Activated T-cell treated with anti-CD3 and anti-CD28 coated beads for 4 hours (primary cell): Measurements from ENCODE around the gene NLRP7.
"Not testable (repeated sequence)": the region's sequence is repeated elsewhere in the genome, so short reads cannot be mapped to it uniquely, and the experiment has no call there.

Source experiments
- DNase-seq: peaks from one replicate; pipeline ENCODE4 v3.0.0-alpha.2; 2020

Gene NLRP7

DNA sequence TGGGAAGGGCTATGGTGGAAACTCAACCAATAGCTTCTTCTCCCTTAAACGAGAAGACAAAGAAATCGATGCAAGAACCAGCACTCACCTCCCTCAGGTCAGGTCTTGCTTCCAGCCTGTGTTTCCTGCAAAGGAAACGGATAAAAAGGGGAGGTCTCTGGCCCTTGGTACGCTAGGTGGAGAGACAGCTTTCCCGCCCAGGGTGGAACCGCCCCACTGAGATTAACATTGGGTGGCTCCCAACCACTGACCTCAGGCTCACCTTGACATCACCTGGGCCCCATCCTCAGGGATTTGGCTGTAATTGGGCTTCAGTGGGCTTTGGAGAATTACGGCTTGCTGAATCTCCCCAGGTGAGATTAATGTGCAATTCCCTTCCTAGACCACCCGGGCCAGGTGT is at the start of gene NLRP7:
TSS of gene NLRP7 (minus strand) at position 150 of the 400 bp plus-strand sequence.
- DNase-seq: no peak

DNA sequence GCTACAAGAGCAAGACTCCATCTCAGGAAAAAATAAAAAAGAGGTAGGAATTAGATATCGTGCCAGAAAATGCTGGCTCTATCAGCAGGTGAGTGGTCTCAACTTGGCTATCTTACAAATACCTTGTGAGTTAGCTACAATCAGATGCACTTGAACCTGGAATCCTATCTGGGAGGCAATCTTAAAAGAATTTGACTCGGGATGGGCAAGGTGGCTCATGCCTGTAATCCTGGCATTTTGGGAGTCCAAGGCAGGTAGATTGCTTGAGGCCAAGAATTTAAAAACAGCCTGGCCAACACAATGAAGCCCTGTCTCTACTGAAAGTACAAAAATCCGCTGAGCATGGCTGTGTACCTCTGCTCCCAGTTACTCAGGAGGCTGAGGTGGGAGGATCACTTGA is 48.2 kb upstream of the NLRP7 start:
- no peak for DNase-seq

DNA sequence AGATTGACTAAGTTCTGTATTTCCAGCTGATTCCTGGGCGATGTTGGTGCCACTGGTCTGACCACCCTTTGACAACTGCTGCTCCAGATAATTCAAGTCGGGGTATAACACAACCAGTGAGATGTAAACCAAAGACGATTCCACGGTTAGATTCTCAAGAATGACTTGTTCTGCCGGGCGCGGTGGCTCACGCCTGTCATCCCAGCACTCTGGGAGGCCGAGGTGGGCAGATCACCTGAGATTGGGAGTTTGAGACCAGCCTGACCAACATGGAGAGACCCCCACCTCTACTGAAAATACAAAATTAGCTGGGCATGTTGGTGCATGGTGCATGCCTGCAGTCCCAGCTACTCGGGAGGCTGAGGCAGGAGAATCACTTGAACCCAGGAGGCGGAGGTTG is 42.2 kb upstream of the NLRP7 start:
- not testable (repeated sequence) for DNase-seq

DNA sequence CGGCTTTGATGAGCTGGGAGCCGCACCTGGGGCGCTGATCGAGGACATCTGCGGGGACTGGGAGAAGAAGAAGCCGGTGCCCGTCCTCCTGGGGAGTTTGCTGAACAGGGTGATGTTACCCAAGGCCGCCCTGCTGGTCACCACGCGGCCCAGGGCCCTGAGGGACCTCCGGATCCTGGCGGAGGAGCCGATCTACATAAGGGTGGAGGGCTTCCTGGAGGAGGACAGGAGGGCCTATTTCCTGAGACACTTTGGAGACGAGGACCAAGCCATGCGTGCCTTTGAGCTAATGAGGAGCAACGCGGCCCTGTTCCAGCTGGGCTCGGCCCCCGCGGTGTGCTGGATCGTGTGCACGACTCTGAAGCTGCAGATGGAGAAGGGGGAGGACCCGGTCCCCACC is 35.2 kb upstream of the NLRP7 start:
- not testable (repeated sequence) for DNase-seq

DNA sequence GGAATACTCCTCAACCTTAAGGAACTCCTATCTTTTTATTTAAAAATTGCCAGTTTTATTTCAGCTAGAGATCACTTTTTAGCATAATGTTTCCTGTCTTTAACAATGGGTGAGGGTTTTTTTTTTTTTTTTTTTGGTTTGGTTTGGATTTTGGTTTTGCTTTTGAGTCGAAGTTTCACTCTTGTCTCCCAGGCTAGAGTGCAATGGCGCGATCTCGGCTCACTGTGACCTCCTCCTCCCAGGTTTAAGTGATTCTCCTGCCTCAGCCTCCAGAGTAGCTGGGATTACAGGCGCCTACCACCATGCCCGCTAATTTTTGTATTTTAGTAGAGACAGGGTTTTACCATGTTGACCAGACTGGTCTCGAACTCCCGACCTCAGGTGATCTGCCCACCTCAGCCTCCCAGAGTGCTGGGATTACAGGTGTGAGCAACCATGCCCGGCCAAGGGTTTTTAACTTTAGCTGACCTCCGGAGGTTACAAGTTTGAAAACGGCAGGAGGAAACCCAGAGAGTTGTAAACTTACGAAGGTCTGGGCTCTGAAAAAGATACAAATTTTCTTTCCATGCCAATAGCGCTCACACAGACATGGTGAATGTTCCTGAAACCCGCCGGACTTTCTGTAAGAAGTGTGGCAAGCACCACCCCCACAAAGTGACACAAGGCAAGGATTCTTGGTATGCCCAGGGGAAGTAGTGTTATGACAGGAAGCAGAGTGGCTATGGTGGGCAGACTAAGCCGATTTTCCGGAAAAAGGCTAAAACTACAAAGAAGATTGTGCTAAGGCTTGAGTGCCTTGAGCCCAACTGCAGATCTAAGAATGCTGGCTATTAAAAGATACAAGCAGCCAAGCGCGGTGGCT is 26.1 kb upstream of the NLRP7 start:
- not testable (repeated sequence) for DNase-seq

DNA sequence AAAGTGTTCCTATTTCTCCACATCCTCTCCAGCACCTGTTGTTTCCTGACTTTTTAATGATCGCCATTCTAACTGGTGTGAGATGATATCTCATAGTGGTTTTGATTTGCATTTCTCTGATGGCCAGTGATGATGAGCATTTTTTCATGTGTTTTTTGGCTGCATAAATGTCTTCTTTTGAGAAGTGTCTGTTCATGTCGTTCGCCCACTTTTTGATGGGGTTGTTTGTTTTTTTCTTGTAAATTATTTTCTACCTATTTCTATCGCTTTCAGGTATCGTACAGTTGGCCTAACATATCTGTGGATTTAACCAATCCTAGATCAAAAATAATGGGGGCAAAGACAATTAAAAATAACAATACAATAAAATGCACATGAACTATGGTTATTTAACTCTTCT is 24.1 kb upstream of the NLRP7 start:
- not testable (repeated sequence) for DNase-seq

DNA sequence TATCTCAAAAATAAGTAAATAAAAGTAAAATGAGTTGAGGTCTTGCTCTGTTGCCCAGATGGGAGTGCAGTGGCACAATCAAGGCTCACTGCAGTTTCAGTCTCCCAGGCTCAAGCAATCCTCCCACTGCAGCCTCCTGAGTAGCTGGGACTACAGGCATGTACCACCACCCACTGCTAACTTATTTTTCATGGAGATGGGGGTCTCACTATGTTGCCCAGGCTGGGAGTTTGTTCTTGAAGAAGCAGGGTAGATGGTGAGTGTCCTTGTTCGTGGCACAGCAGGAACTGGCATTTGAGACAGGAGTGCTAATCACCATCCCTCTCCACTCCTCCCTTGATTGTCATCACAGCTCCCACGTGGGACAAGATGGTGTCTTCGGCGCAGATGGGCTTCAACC is 22.3 kb upstream of the NLRP7 start:
- DNase-seq: no peak

DNA sequence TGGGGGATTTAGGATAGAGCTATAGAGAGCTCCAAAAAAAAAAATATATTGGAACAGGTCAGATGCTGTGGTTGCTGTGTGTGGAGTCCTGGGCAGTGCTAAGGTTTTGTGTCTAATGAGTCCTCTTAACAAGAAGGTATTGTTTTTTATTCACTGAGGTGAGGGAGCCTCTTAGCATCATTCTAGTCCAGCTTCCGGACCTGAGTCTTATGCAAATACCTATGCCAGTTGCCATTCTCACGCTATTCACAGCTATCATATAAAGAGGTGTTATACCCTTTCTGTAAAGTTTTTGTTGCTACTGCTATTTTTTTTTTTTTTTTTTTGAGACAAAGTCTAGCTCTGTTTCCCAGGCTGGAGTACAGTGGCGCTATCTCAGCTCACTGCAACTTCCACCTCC is 20.3 kb upstream of the NLRP7 start:
- no peak for DNase-seq

DNA sequence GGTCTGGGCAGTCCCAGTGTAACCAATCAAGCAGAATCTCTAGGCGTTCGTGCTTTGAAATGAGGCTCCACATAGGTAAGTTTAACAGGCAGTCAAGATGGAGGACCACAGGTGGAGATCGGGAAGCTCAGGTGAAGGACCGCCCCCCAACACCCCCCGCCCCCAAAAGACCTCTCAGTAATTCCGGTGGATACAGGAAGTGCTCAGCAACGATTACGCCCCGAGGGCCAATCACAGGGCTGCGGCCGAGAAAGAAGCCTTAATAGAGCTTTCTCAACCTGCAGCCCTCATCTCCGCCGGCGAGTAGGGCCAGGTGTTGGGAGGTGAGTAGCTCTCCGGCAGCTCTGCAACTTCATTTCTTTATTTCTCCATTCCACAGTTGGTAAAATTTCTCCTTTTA is 17.7 kb upstream of the NLRP7 start:
- DNase-seq: not testable (repeated sequence)

DNA sequence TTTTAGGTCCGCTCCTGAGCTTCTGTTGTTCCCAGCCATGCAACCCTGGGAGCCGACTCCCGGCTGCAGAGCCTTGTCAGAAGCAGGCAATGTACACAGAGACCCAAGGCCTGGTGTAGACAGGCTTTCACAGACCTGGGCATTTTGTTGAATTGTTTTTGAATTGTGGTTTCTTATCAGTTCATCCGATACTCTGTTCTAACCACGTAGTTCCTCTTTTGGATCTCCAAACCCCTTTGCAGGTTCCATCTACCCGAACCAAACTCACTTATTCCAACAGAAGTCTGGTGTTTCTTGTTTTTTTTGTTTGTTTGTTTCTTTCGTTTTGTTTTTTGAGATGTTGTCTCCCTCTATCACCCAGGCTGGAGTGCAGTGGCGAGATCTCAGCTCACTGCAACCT is 12.5 kb upstream of the NLRP7 start:
- no peak for DNase-seq

DNA sequence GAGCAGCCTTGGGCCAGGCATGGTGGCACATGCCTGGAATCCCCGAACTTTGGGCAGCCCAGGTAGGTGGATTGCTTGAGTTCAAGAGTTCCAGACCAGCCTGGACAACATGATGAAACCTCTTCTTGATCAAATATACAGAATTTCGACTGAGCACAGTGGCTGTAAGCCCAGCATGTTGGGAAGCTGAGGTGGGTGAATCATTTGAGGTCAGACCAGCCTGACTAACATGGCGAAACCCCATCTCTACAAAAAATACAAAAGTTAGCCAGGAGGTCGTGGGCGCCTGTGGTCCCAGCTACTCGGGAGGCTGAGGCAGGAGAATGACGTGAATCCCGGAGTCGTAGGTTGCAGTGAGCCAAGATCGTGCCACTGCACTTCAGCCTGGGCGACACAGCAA is 8.0 kb upstream of the NLRP7 start:
- DNase-seq: no peak

DNA sequence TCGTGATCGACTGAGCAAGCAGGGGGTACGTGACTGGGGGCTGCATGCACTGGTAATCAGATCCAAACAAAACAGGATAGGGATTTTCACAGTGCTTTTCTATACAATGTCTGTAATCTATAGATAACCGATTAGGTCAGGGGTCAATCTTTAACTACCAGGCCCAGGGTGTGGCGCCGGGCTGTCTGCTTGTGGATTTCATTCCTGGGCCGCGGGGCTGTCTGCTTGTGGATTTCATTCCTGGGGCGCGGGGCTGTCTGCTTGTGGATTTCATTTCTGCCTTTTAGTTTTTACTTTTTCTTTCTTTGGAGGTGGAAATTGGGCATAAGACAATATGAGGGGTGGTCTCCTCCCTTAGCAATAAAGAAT is 6.0 kb upstream of the NLRP7 start:
- DNase-seq: not testable (repeated sequence)

DNA sequence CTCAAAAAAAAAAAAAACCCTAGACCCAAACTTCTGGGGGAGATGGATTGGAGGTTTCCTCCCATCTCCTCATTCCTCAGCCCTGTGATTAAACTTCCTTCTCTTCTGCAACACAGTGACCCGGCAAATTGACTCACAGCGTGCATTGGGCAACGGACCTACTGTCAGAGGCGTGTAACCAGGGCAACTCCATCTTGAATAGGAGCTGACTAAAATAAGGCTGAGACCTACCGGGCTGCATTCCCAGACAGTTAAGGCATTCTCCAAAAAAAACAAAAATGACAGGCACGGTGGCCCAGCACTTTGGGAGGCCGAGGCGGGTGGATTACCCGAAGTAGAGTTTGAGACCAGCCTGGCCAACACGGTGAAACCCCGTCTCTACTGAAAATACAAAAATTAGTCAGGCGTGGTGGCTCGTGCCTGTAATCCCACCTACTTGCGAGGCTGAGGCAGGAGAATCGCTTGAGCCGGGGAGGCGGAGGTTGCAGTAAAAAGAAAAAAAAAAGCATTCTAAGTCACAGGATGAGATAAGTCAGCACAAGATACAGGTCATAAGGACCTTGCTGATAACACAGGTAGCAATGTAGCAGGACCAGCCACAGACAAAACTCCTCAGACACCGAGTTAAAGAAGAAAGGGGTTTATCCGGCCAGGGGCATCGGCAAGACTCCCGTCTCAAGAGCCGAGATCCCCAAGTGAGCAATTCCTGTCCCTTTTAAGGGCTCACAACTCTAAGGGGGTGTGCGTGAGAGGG is 5.4 kb upstream of the NLRP7 start:
- DNase-seq: no peak

DNA sequence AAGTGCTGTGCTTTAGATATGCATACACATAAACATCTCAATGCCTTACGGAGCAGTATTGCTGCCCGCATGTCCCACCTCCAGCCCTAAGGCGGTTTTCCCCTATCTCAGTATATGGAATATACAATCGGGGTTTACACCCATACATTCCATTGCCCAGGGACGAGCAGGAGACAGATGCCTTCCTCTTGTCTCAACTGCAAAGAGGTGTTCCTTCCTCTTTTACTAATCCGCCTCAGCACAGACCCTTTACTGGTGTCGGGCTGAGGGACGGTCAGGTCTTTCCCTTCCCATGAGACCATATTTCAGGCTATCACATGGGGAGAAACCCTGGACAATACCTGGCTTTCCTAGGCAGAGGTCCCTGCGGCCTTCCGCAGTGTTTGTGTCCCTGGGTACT is 3.2 kb upstream of the NLRP7 start:
- DNase-seq: not testable (repeated sequence)

DNA sequence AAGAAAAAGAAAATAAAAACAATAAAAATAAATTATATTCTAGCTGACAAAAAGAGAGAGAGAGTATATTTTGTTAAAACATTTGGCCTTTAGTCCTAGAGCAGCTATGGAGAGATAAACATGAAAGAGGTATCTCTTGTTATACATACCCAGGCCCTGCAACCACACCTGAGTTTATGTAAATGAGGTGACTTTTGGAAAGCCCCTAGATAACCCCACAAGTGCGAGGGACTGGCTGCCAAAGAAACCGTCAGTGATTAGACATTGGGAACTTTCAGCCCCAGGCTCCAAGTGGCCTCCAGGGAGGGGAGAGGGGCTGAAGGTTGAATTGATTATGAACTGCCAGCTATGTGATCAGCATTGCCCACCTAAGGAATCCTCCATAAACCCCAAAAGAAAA is 2.1 kb upstream of the NLRP7 start:
- no peak for DNase-seq

DNA sequence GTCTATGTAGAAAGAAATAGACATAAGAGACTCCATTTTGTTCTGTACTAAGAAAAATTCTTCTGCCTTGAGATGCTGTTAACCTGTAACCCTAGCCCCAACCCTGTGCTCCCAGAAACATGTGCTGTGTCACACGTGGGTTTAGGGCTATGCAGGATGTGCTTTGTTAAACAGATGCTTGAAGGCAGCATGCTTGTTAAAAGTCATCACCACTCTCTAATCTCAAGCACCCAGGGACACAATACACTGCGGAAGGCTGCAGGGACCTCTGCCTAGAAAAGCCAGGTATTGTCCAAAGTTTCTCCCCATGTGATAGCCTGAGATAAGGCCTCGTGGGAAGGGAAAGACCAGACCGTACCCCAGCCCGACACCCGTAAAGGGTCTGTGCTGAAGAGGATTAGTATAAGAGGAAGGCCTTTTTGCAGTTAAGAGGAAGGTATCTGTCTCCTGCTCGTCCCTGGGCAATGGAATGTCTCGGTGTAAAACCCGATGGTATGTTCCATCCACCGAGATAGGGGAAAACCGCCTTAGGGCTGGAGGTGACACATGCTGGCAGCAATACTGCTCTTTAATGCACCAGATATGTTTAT is 3.5 kb downstream of the NLRP7 start:
- DNase-seq: not testable (repeated sequence)

DNA sequence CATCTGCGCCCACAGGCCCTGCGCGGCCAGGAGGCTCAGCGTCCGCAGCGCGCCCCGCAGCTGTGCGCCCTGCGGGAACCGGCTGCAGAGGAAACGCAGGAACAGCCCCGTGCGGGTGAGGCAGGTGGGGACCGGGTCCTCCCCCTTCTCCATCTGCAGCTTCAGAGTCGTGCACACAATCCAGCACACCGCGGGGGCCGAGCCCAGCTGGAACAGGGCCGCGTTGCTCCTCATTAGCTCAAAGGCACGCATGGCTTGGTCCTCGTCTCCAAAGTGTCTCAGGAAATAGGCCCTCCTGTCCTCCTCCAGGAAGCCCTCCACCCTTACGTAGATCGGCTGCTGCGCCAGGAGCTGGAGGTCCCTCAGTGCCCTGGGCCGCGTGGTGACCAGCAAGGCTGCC is 7.8 kb downstream of the NLRP7 start:
- DNase-seq: not testable (repeated sequence)

DNA sequence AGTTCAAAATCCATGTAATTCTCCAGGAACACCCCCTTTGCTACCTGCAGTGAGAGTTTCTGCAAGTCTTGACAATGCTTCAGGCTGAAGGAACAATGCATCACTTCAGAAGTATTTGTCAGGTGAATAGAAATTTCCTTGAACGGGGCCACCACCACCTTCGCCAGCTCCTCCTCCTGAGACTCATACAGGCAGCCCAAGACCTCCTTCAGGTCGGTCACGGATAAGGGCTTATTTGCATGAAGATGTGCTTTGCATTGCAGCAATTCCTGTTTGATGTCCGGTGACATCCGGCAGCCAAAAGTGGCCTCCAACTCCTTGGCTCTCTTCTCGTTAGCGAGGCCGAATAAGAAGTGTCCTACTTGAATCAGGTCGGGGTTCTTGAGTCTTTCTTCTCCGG is 8.4 kb downstream of the NLRP7 start:
- no peak for DNase-seq

DNA sequence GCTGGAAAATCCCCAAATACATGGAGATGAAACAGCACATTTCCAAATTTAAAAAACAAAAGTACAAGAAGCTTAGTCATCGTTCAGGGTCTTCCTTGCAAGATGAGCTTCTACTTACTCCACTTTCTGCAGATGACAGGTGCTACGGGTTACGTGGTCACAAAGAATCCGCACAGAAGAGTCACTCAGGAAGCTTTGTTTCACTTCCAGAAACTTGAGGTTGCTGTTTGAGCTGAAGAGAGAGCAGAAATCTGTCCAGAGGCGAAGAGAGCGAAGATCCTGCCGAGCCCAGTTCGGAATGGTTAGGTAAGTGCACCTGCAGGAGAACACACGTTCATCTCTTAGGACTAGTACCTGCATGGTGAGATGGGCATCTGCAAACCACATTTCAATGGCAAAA is 9.4 kb downstream of the NLRP7 start:
- no peak for DNase-seq

DNA sequence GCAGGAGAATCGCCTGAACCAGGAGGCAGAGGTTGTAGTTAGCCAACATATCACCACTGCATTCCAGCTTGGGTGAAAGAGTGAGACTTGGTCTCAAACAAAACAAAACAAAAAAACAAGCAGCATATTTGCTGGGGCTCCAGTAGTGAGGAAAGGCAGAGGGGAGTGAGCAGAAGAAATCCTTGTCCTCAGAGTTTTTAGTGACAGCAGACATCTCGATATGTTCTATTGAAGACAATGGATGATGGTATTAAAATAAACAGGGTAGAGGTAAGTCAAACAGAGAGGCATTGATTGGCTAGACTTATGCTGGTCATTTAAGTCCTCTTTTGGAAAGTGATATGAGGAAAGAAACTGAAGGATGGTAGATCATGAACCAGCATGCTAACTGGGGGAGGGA is 19.0 kb downstream of the NLRP7 start:
- DNase-seq: no peak

DNA sequence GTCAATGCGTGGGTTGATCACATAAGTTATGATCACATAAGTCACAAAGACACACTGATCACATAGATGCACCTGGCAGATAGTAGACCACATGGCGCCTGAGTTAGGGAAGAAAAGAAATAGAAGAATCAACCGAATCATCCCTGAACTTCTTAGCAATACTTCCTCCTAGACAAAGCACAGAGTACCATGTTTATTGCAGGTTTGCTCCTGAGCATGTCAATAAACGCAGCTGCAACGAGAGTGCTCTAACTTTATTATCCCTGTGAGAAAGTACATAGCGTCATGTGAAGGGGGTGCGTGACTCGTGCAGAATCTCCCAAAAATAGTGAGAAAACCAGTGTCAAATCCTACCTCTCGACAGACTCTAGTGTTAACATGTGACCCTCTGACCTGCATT is 24.1 kb downstream of the NLRP7 start:
- no peak for DNase-seq

DNA sequence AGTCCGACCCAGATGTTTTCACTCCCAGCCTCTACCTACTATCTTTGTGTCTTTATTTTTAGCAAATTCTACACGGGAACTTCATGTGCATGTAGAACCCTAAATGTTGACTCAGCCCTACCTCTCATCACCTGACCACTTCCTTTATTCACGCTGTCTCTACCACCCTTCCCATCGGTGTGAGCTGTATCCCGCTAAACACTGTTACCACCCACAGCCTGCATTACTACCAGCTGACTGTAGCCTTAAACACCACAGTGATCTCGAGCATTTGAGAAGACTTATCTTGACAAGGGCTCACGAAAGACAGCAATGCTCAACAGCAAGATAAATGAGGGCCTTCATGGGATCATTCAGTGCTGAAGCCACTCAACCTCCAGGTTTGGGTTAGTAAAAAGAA is 26.2 kb downstream of the NLRP7 start:
- no peak for DNase-seq

DNA sequence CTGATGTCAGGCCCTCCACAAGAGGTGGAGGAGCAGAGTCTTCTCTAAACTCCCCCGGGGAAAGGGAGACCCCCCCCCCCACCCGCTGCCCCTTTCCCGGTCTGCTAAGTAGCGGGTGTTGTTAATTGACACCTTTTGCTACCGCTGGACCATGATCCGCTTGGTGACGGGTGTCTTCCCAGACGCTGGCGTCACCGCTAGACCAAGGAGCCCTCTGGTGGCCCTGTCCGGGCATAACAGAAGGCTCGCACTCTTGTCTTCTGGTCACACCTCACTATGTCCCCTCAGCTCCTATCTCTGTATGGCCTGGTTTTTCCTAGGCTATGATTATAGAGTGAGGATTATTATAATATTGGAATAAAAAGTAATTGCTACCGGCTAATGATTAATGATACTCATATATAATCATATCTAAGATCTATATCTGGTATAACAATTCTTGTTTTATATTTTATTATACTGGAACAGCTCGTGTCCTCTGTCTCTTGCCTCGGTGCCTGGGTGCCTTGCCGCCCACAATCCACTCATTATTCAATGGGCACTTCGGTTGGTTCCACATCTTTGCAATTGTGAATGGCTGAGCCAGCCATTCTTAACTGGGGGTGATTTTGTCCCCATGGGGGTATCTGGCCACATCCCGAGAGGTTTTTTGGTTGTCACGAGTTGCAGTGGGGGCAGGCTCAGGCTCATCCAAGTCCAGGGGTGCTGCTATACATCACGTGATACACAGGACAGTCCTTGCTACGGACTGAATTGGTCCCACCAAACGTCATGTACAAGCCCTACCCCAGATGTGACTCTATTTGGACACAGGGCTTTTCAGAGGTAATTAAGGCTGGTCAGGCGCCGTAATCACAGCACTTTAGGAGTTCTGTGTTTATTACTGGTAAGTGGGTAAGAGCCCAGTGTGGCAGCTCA is 27.4 kb downstream of the NLRP7 start:
- DNase-seq: not testable (repeated sequence)
